GM18951 (cell line): Measurements from ENCODE around the gene IL17A.

Experiments
- POLR2A ChIP-seq: IDR thresholded peaks from 4 replicates; pipeline ENCODE4 v1.6.1; 2011; ENCODE audit warnings: mild to moderate bottlenecking; ENCODE audit not compliant: insufficient read length, insufficient read depth; ENCODE audit errors: extremely low read depth
- in situ Hi-C: fragments of 300-500 bp; cut with MboI; formaldehyde crosslinking; loops from one replicate; pipeline ENCODE4 v1.12.0; 2022; ENCODE audit warnings: low sequenced_read_pairs, mixed read lengths, inconsistent platforms; ENCODE audit not compliant: unreplicated experiment

Gene IL17A

GRCh38 chr6:52209770-52210169 lies 23.6 kb downstream of the IL17A start:
- no peak for TF ChIP-seq POLR2A
- in situ Hi-C loops: no loop called here

GRCh38 chr6:52210227-52210626 lies 24.1 kb downstream of the IL17A start:
- in situ Hi-C loops: no loop called here
- no peak for TF ChIP-seq POLR2A

GRCh38 chr6:52213127-52213526 lies 27.0 kb downstream of the IL17A start:
- TF ChIP-seq POLR2A: no peak
- in situ Hi-C loops: no loop called here

GRCh38 chr6:52215787-52216186 lies 29.6 kb downstream of the IL17A start:
- no peak for TF ChIP-seq POLR2A

DNA sequence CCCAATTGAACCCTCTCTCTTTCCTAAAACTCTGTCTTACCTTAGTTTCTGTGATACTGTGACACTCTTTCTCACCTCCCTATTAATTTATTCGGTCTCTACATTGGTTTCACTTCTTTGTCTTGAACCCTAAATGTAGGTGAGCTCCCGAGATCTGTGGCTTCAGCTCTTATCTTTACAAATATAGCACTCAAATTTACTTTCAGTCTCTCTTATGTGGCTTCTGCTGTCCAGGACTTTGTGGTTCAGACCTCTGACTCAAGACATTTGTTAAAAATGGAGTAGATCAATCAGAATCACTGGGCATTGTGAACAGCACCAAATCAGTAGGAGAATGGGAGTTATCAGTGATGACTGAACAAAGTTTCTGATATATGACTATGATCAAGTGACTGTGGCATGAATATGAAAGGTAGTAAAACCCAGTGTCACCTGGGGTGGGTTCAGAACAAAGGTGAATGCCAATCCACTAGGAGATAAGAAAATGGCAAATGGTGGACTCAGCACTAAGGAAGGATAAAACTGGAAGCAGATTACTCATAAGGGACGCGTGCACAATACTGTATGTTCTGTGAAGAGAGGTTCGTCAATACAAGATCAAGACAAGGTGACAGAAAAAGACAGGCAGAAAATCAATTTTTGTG lies 30.9 kb downstream of the IL17A start:
- in situ Hi-C loops: no loop called here

More at GRCh38 chr6:52215787-52216186, 29.6 kb downstream of the IL17A start:
- in situ Hi-C loops: no loop called here

GRCh38 chr6:52217761-52218160 lies 31.6 kb downstream of the IL17A start:
- in situ Hi-C loops: no loop called here
- no peak for TF ChIP-seq POLR2A

More for the DNA sequence above, 30.9 kb downstream of the IL17A start:
- no peak for TF ChIP-seq POLR2A

DNA sequence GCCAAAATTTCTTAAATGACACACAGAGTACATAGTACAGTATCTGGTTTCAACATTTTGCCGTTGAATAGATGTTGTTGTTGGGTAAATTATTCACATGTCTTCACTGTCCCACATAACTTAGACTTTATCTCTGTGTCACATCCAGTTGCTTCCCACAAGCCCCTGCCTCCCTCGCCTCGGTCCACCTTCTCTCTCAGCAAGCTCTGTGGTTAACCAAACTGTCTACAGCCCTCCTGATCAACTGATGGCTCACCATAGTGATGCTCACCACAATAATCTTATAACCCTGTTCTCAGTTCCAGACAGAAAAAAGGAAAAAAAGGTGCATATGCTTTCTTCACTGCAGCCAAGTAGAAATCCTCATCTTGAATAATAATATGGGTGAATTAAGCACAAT lies 35.1 kb downstream of the IL17A start:
- in situ Hi-C loops: no loop called here
- no peak for TF ChIP-seq POLR2A

DNA sequence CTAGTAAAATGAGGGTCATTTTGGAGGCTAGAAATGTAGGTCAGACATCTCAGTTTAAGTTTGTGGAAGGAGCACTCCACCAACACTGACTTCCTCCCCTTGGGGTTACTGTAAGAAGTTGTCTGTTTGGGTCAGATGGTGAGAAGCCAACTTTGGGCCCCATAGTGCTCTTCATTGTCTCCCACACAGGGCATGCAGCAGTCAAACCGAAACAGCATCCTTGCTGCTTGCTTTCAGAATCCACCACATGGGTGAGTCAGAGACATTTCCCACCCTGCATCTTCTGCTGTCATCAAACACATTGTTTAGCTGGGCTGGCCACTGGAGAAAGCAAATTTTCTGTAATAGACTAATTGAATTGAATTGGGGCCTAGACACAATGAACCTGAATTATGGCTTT lies 41.3 kb downstream of the IL17A start:
- no peak for TF ChIP-seq POLR2A
- in situ Hi-C loops: no loop called here

- no peak for TF ChIP-seq POLR2A
- in situ Hi-C loops: no loop called here
Observed at GRCh38 chr6:52230685-52231084, 44.5 kb downstream of the IL17A start.

GRCh38 chr6:52231406-52232127 lies 45.4 kb downstream of the IL17A start:
- in situ Hi-C loops: no loop called here
- no peak for TF ChIP-seq POLR2A

DNA sequence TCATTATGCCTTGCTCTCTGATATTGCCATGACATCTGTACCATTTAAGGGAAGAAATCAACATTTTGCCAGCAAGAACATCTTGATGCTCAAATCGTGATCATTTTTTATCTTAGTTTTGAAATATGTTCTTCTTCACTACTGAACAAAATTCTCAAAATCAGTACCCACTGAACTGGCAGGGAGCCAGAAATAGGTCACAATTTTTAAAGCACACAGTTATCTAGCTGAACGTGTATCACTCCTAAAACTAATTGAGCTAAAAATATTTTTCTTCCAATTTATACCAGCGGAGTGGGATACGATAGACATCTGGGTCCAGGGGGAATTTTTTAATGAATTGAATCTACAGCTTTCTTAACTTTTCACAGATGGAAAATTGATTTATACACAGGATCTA lies 46.8 kb downstream of the IL17A start:
- TF ChIP-seq POLR2A: no peak
- in situ Hi-C loops: no loop called here

DNA sequence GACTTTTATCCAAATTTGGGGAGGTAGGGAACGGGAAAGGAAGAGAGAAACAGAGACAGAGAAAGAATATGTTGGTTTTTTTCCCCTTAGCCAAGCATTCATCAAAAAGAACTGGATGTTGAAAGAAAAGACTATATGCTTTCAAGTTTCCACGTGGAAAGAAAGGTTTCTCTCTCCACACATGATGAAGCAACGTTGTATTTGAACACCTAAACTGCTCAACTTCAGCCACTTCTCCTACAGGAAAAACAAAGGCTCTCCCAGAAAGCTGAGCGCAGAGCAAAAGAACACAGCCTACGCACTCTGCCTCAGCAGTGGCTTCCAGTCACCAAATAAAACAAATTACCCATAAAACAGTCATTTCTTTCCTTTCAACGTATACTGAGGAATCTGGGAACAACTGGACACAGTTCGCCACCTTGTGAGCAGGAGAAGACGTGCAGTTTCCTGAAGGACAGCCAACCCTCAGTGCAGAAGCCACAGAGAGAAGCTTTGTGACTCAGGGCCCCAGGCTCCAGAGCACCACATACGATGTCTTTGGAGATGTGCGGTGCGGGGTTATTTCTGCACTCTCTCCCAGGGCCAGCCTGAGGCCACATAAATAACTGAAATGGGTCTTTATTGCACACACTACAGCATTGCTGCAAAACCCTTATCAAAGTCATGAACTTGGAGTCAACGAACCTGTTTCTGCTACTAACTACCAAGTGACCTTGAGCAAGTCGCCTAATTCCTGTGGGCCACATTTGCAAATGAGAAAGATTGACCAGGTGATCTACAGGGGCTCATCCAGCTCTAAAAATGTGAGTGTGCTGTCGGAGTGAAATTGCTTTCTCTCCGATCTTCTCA lies 48.0 kb downstream of the IL17A start:
- in situ Hi-C loops: no loop called here
- no peak for TF ChIP-seq POLR2A
